DND-41 (cell line): Measurements from ENCODE around the gene DYNLL2.

Source experiments
- ATAC-seq: fragments of 200-7000 bp; cut with Tn5 transposase; 3 replicates; pipeline ENCODE4 v1.9.1; 2021; ENCODE audit warnings: low read depth; ENCODE audit not compliant: insufficient read depth
- DNase-seq: peaks from one replicate; pipeline ENCODE4 v3.0.0-alpha.2; 2020
- H2AFZ ChIP-seq: 2 replicates; pipeline ENCODE4 v1.6.0; 2012; ENCODE audit warnings: low read depth, low read length
- H3K27ac ChIP-seq: 2 replicates; pipeline ENCODE4 v1.5.1; 2012; ENCODE audit warnings: low read length, inconsistent platforms
- H3K27me3 ChIP-seq: fragments of 200-600 bp; sonication (generic); 2 replicates; pipeline ENCODE4 v1.6.0; 2012; ENCODE audit warnings: low read length, mild to moderate bottlenecking, inconsistent platforms; ENCODE audit not compliant: insufficient read depth, poor library complexity
- H3K36me3 ChIP-seq: 2 replicates; pipeline ENCODE4 v1.5.1; 2012; ENCODE audit warnings: low read length, inconsistent platforms; ENCODE audit not compliant: insufficient read depth
- H3K4me1 ChIP-seq: 2 replicates; pipeline ENCODE4 v1.5.1; 2012; ENCODE audit warnings: mild to moderate bottlenecking, low read length; ENCODE audit not compliant: insufficient read depth
- H3K4me2 ChIP-seq: 2 replicates; pipeline ENCODE4 v1.6.0; 2012; ENCODE audit warnings: mild to moderate bottlenecking, moderate library complexity, low read length, inconsistent platforms; ENCODE audit not compliant: insufficient read depth
- H3K4me3 ChIP-seq, 2 experiments: fragments of 200-600 bp in 1 of 2; shearing (Covaris generic) in 1 of 2; 2 replicates each; pipeline ENCODE4 v1.5.1; 2012 to 2016; ENCODE audit warnings: inconsistent platforms in 2 of 2, low read length in 2 of 2, mild to moderate bottlenecking in 2 of 2, low read depth in 1 of 2, moderate library complexity in 1 of 2
- H3K79me2 ChIP-seq: 2 replicates; pipeline ENCODE4 v1.6.0; 2012; ENCODE audit warnings: low read length, inconsistent platforms; ENCODE audit not compliant: insufficient read depth
- H3K9ac ChIP-seq: 2 replicates; pipeline ENCODE4 v1.6.0; 2012; ENCODE audit warnings: low read depth, mild to moderate bottlenecking, inconsistent platforms, low read length, moderate library complexity
- H3K9me3 ChIP-seq: 2 replicates; pipeline ENCODE4 v1.5.1; 2012; ENCODE audit warnings: low read length, moderate library complexity, mild to moderate bottlenecking, inconsistent platforms; ENCODE audit not compliant: insufficient read depth, severe bottlenecking
- H4K20me1 ChIP-seq: 2 replicates; pipeline ENCODE4 v1.6.0; 2012; ENCODE audit warnings: low read length; ENCODE audit not compliant: insufficient read depth
- EZH2 ChIP-seq: IDR thresholded peaks from 3 replicates; pipeline ENCODE4 v1.6.1; 2012; ENCODE audit warnings: borderline replicate concordance, low read depth, mild to moderate bottlenecking, moderate library complexity, low read length, inconsistent platforms; ENCODE audit not compliant: severe bottlenecking
- TF ChIP-seq, protein P1 (sequence below): IDR thresholded peaks from 2 replicates; pipeline ENCODE4 v1.5.1; 2012; ENCODE audit warnings: borderline replicate concordance, low read length, moderate library complexity, mild to moderate bottlenecking; ENCODE audit not compliant: poor library complexity, severe bottlenecking; ENCODE audit errors: extremely low read depth

Gene DYNLL2

DNA sequence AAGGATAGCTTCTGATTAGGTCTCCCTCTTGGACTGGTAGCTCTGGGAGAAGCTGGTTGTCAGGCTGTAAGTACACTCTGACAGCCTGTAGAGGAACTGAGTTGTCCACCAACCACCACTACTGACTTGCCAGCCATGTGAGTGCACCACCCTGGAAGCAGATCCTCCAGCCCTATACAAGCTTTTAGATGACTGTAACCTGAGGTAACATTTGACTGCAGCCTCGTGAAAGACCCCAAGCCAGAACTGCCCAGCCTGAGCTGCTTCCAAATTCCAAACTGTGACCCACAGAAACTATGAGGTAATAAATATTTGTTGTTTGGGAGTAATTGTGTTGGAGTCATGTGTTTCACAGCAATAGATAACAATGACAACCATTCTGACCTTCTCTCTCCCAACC lies 30.8 kb upstream of the DYNLL2 start:
- no peak overlapping the region for H3K9ac ChIP-seq
- H3K4me1 ChIP-seq: no peaks in the 10 kb centered on the region
- no peak overlapping the region for H3K4me3 ChIP-seq
- no peaks in the 10 kb centered on the region for H3K36me3 ChIP-seq
- no peaks in the 10 kb centered on the region for H3K9me3 ChIP-seq
- TF ChIP-seq EZH2: no peak
- TF ChIP-seq, protein P1, sequence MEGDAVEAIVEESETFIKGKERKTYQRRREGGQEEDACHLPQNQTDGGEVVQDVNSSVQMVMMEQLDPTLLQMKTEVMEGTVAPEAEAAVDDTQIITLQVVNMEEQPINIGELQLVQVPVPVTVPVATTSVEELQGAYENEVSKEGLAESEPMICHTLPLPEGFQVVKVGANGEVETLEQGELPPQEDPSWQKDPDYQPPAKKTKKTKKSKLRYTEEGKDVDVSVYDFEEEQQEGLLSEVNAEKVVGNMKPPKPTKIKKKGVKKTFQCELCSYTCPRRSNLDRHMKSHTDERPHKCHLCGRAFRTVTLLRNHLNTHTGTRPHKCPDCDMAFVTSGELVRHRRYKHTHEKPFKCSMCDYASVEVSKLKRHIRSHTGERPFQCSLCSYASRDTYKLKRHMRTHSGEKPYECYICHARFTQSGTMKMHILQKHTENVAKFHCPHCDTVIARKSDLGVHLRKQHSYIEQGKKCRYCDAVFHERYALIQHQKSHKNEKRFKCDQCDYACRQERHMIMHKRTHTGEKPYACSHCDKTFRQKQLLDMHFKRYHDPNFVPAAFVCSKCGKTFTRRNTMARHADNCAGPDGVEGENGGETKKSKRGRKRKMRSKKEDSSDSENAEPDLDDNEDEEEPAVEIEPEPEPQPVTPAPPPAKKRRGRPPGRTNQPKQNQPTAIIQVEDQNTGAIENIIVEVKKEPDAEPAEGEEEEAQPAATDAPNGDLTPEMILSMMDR: no peak
- H3K27ac ChIP-seq: no peak overlapping the region
- ATAC-seq (no peak), DNase-seq (no peak)
- H3K79me2 ChIP-seq: no peaks in the 10 kb centered on the region
- H2AFZ ChIP-seq: no peak overlapping the region
- no peaks in the 10 kb centered on the region for H4K20me1 ChIP-seq
- no peak overlapping the region for H3K4me2 ChIP-seq
- peaks cover 25% of the 10 kb centered on the region for H3K27me3 ChIP-seq

DNA sequence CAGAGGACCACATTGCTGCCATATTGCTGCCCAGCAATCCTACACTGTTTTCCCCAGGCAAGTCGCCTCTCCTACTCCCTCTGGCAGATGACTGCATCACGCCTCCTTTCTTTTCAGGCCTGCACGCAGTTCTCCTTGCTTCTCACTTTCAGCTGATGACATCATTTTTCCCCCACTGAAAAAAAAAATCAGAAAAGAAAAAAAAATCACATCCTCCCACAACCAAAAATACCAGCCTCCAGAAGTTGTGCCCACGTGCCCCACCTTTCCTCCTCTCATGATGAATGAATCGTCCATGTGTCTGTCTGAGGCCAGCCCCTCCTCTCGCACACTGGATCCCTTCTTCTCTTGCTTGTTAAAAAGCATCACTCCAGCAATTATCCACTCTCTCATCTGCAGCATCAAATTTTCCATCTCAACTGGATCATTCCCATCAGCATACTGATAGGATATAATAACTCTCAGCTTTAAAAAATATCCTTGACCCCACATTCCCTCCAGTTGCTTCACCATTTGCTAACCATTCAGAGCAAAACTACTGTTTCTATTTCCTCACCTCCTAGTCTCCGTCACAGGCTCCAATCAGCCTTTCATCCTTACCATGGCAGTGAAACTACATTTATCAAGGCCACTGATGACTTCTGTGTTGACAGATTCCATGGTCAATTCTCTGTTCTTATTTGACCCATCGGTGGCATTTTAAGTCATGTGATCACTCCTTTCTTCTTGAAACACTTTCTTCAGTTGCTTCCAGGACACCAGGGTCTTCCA lies 30.1 kb upstream of the DYNLL2 start:
- Histone ChIP-seq H3K4me3 (no peak overlapping the region), H3K4me1 (no peaks in the 10 kb centered on the region), H3K4me2 (no peak overlapping the region), H3K9me3 (no peaks in the 10 kb centered on the region), H3K36me3 (no peaks in the 10 kb centered on the region), H3K9ac (no peak overlapping the region), H3K27ac (no peak overlapping the region), H4K20me1 (no peaks in the 10 kb centered on the region), H2AFZ (no peak overlapping the region), H3K79me2 (no peaks in the 10 kb centered on the region), H3K27me3 (peaks cover 21% of the 10 kb centered on the region)
- DNase-seq (no peak), ATAC-seq (no peak)
- TF ChIP-seq EZH2: no peak
- TF ChIP-seq, protein P1: no peak

DNA sequence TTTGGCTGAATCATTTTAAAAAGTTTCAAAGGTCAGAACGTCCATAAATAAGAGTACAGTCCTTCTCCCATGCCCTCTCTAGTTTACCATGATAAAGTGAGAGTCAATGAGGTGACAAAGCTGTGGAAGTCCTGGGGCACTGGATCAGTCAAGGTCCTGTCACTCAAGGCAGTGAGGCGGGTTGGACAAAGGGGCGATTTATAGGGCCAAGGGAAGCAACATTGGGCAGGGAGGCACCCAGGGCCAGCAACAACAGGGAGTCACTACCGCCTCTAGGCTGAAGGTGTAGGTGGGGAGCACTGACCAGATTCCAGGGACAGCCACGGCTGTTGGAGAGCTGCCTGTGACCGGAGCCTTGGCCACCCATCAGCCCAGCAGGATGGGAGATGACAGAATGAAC lies 28.6 kb upstream of the DYNLL2 start:
- Histone ChIP-seq H3K9ac (no peak overlapping the region), H3K27me3 (peaks cover 21% of the 10 kb centered on the region), H4K20me1 (no peaks in the 10 kb centered on the region), H2AFZ (no peak overlapping the region), H3K27ac (no peak overlapping the region), H3K4me2 (no peak overlapping the region), H3K36me3 (no peaks in the 10 kb centered on the region), H3K4me1 (no peaks in the 10 kb centered on the region), H3K4me3 (no peak overlapping the region), H3K79me2 (no peaks in the 10 kb centered on the region), H3K9me3 (no peaks in the 10 kb centered on the region)
- ATAC-seq (no peak), DNase-seq (no peak)
- TF ChIP-seq EZH2: no peak
- TF ChIP-seq, protein P1: no peak

DNA sequence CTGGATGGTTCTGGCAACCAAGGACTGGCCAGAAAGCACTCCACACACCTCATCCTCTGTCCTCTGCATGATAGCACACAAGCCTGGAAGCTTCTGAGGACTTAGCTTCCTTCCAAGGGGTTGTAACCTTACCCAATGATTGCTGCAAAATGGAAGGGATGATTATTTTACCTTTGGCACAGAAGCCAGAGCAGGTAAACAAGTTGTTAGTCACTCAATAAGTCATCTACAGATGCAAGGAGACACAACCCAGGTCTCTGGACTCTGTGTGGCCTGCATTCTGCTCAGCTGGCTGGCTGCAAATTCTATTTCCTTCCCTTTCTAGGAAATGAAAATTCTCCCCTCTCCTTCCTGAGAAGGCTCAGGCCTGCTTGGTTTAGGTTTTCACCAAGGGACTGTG lies 26.7 kb upstream of the DYNLL2 start:
- Histone ChIP-seq H3K27ac (no peak overlapping the region), H3K9ac (no peak overlapping the region), H2AFZ (no peak overlapping the region), H3K4me1 (no peaks in the 10 kb centered on the region; the same call in 1 of the 2 replicates), H4K20me1 (no peaks in the 10 kb centered on the region), H3K9me3 (no peaks in the 10 kb centered on the region), H3K4me3 (no peak overlapping the region), H3K27me3 (peaks cover 24% of the 10 kb centered on the region), H3K36me3 (no peaks in the 10 kb centered on the region), H3K4me2 (no peak overlapping the region), H3K79me2 (no peaks in the 10 kb centered on the region)
- no peak for DNase-seq
- TF ChIP-seq, protein P1: no peak
- no peak for TF ChIP-seq EZH2
- ATAC-seq: no peak
